ENCODE measurements around the gene GOLT1A. TPM values are rescaled to one million over a fixed set of nuclear protein-coding genes. Genes with fewer than 3 reads are reported as not detected.

GOLT1A gene
- total RNA-seq, 1 experiment from 2014 or later, result not detected

- no peaks in the 10 kb centered on the region for H3K4me1 ChIP-seq (replicated peaks)
- H3K27ac ChIP-seq, result no peak overlapping the region
- no peaks in the 10 kb centered on the region for H3K36me3 ChIP-seq
- H3K27me3 ChIP-seq (replicated peaks), result peaks cover 5% of the 10 kb centered on the region
- no peak for DNase-seq (ENCODE audit: low read depth in 1 of 2, low spot score in 2 of 2)
- no peak overlapping the region for H3K4me3 ChIP-seq
- H3K9me3 ChIP-seq (replicated peaks), result no peaks in the 10 kb centered on the region
Observed at GRCh38 chr1:204218552-204218951, 4.8 kb upstream of the GOLT1A start.

GRCh38 chr1:204217648-204218000, 3.8 kb upstream of the GOLT1A start:
- no peaks in the 10 kb centered on the region for H3K4me1 ChIP-seq (replicated peaks)
- no peak for DNase-seq (ENCODE audit: low read depth in 1 of 2, low spot score in 2 of 2)
- no peak overlapping the region for H3K4me3 ChIP-seq
- no peaks in the 10 kb centered on the region for H3K9me3 ChIP-seq (replicated peaks)
- H3K27ac ChIP-seq, result no peak overlapping the region
- H3K27me3 ChIP-seq (replicated peaks), result peaks cover 5% of the 10 kb centered on the region
- no peaks in the 10 kb centered on the region for H3K36me3 ChIP-seq

GRCh38 chr1:204216880-204217647, 3.3 kb upstream of the GOLT1A start:
- Histone ChIP-seq H3K4me1 (replicated peaks) (no peaks in the 10 kb centered on the region), H3K36me3 (no peaks in the 10 kb centered on the region), H3K4me3 (no peak overlapping the region), H3K9me3 (replicated peaks) (no peaks in the 10 kb centered on the region), H3K27me3 (replicated peaks) (peaks cover 5% of the 10 kb centered on the region), H3K27ac (no peak overlapping the region)
- DNase-seq (ENCODE audit: low read depth in 1 of 2, low spot score in 2 of 2), result no peak

GRCh38 chr1:204216236-204216635, 2.4 kb upstream of the GOLT1A start:
- Histone ChIP-seq H3K4me1 (replicated peaks) (no peaks in the 10 kb centered on the region), H3K36me3 (no peaks in the 10 kb centered on the region), H3K27me3 (replicated peaks) (peaks cover 5% of the 10 kb centered on the region), H3K4me3 (no peak overlapping the region), H3K27ac (no peak overlapping the region), H3K9me3 (replicated peaks) (no peaks in the 10 kb centered on the region)
- no peak for DNase-seq (ENCODE audit: low read depth in 1 of 2, low spot score in 2 of 2)

GRCh38 chr1:204212715-204213114, 1.1 kb downstream of the GOLT1A start:
- Histone ChIP-seq H3K4me3 (no peak overlapping the region), H3K27ac (no peak overlapping the region), H3K9me3 (replicated peaks) (no peaks in the 10 kb centered on the region), H3K27me3 (replicated peaks) (peaks cover 5% of the 10 kb centered on the region), H3K36me3 (no peaks in the 10 kb centered on the region), H3K4me1 (replicated peaks) (peaks cover 2% of the 10 kb centered on the region)
- DNase-seq (ENCODE audit: low read depth in 1 of 2, low spot score in 2 of 2), result no peak

GRCh38 chr1:204211046-204211445, 2.7 kb downstream of the GOLT1A start:
- Histone ChIP-seq H3K9me3 (replicated peaks) (no peaks in the 10 kb centered on the region), H3K4me1 (replicated peaks) (peaks cover 11% of the 10 kb centered on the region), H3K4me3 (no peak overlapping the region), H3K27ac (no peak overlapping the region), H3K36me3 (no peaks in the 10 kb centered on the region), H3K27me3 (replicated peaks) (peaks cover 1% of the 10 kb centered on the region)
- no peak for DNase-seq (ENCODE audit: low read depth in 1 of 2, low spot score in 2 of 2)

GRCh38 chr1:204207136-204207616, 6.6 kb downstream of the GOLT1A start:
- DNase-seq (ENCODE audit: low read depth in 1 of 2, low spot score in 2 of 2), result peak; percentile 44 to 66
- no peaks in the 10 kb centered on the region for H3K9me3 ChIP-seq (replicated peaks)
- H3K4me1 ChIP-seq (replicated peaks), result peaks cover 11% of the 10 kb centered on the region
- no peak overlapping the region for H3K27ac ChIP-seq
- H3K4me3 ChIP-seq, result no peak overlapping the region
- H3K36me3 ChIP-seq, result no peaks in the 10 kb centered on the region
- H3K27me3 ChIP-seq (replicated peaks), result no peaks in the 10 kb centered on the region

GRCh38 chr1:204206121-204206520, 7.7 kb downstream of the GOLT1A start:
- no peaks in the 10 kb centered on the region for H3K27me3 ChIP-seq (replicated peaks)
- H3K4me3 ChIP-seq, result no peak overlapping the region
- H3K4me1 ChIP-seq (replicated peaks), result peaks cover 11% of the 10 kb centered on the region
- no peaks in the 10 kb centered on the region for H3K36me3 ChIP-seq
- H3K27ac ChIP-seq, result no peak overlapping the region
- no peaks in the 10 kb centered on the region for H3K9me3 ChIP-seq (replicated peaks)
- no peak for DNase-seq (ENCODE audit: low read depth in 1 of 2, low spot score in 2 of 2)

GRCh38 chr1:204205486-204205885, 8.3 kb downstream of the GOLT1A start:
- Histone ChIP-seq H3K4me1 (replicated peaks) (peaks cover 11% of the 10 kb centered on the region), H3K4me3 (no peak overlapping the region), H3K36me3 (no peaks in the 10 kb centered on the region), H3K27ac (no peak overlapping the region), H3K9me3 (replicated peaks) (no peaks in the 10 kb centered on the region), H3K27me3 (replicated peaks) (no peaks in the 10 kb centered on the region)
- no peak for DNase-seq (ENCODE audit: low read depth in 1 of 2, low spot score in 2 of 2)

GRCh38 chr1:204204944-204205343, 8.8 kb downstream of the GOLT1A start:
- H3K9me3 ChIP-seq (replicated peaks), result no peaks in the 10 kb centered on the region
- DNase-seq (ENCODE audit: low read depth in 1 of 2, low spot score in 2 of 2), result no peak
- H3K27me3 ChIP-seq (replicated peaks), result no peaks in the 10 kb centered on the region
- H3K4me1 ChIP-seq (replicated peaks), result peaks cover 11% of the 10 kb centered on the region
- no peaks in the 10 kb centered on the region for H3K36me3 ChIP-seq
- H3K4me3 ChIP-seq, result no peak overlapping the region
- no peak overlapping the region for H3K27ac ChIP-seq

- Histone ChIP-seq H3K36me3 (no peaks in the 10 kb centered on the region), H3K27ac (no peak overlapping the region), H3K27me3 (replicated peaks) (no peaks in the 10 kb centered on the region), H3K9me3 (replicated peaks) (no peaks in the 10 kb centered on the region), H3K4me3 (no peak overlapping the region), H3K4me1 (replicated peaks) (peaks cover 28% of the 10 kb centered on the region)
- no peak for DNase-seq (ENCODE audit: low read depth in 1 of 2, low spot score in 2 of 2)
Observed at GRCh38 chr1:204203206-204203767, 10.5 kb downstream of the GOLT1A start.

GRCh38 chr1:204202481-204202880, 11.3 kb downstream of the GOLT1A start:
- Histone ChIP-seq H3K4me1 (replicated peaks) (peaks cover 31% of the 10 kb centered on the region), H3K4me3 (no peak overlapping the region), H3K9me3 (replicated peaks) (no peaks in the 10 kb centered on the region), H3K27me3 (replicated peaks) (no peaks in the 10 kb centered on the region), H3K27ac (no peak overlapping the region), H3K36me3 (no peaks in the 10 kb centered on the region)
- DNase-seq (ENCODE audit: low read depth in 1 of 2, low spot score in 2 of 2), result no peak

- Histone ChIP-seq H3K4me3 (no peak overlapping the region), H3K27me3 (replicated peaks) (no peaks in the 10 kb centered on the region), H3K36me3 (no peaks in the 10 kb centered on the region), H3K9me3 (replicated peaks) (no peaks in the 10 kb centered on the region), H3K27ac (no peak overlapping the region), H3K4me1 (replicated peaks) (peaks cover 34% of the 10 kb centered on the region)
- no peak for DNase-seq (ENCODE audit: low read depth in 1 of 2, low spot score in 2 of 2)
Observed at GRCh38 chr1:204201348-204202040, 12.3 kb downstream of the GOLT1A start.

GRCh38 chr1:204199579-204199978, 14.2 kb downstream of the GOLT1A start:
- DNase-seq (ENCODE audit: low read depth in 1 of 2, low spot score in 2 of 2), result no peak
- Histone ChIP-seq H3K4me1 (replicated peaks) (peaks cover 48% of the 10 kb centered on the region), H3K27me3 (replicated peaks) (no peaks in the 10 kb centered on the region), H3K27ac (peak overlapping the region; percentile 91), H3K4me3 (no peak overlapping the region), H3K36me3 (no peaks in the 10 kb centered on the region; the same call in 1 of the 2 replicates), H3K9me3 (replicated peaks) (no peaks in the 10 kb centered on the region)

All from SJSA1 (cell line).